SU-DHL-6 (cell line): ENCODE results near the gene CWC27.

Source experiments
- EZH2phosphoT487 ChIP-seq: fragments of 200-600 bp; sonication (generic), shearing (Covaris generic); conservative IDR thresholded peaks from 2 replicates; pipeline ENCODE4 v1.6.1; 2018; ENCODE audit warnings: mild to moderate bottlenecking, antibody characterized with exemption, low read length, moderate library complexity, mixed read lengths
- TF ChIP-seq, protein P1 (sequence below): fragments of 200-600 bp; sonication (generic); IDR thresholded peaks from one replicate; pipeline ENCODE4 v1.5.1; 2017; ENCODE audit warnings: antibody characterized with exemption, mild to moderate bottlenecking, low read length, moderate library complexity; ENCODE audit not compliant: insufficient read depth, poor library complexity, severe bottlenecking

DNA sequence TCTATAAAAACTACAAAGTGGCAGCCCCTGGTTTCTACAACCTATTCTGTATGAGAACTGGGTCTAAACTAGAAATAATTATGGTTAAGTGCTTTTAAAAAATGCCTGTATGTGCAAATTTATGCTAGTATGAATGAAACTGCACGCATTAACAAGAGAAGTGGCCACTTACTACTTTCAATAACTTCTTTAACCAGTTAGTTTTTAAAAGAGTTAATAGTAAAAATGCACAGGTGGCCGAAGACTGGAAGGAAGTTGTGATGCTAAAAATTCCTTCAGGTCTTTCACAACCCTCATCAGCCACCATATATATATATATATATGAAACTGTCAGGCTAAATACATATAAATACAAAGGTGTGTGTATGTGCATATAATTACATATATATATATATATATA, 41.6 kb upstream of the CWC27 start:
- TF ChIP-seq, protein P1, sequence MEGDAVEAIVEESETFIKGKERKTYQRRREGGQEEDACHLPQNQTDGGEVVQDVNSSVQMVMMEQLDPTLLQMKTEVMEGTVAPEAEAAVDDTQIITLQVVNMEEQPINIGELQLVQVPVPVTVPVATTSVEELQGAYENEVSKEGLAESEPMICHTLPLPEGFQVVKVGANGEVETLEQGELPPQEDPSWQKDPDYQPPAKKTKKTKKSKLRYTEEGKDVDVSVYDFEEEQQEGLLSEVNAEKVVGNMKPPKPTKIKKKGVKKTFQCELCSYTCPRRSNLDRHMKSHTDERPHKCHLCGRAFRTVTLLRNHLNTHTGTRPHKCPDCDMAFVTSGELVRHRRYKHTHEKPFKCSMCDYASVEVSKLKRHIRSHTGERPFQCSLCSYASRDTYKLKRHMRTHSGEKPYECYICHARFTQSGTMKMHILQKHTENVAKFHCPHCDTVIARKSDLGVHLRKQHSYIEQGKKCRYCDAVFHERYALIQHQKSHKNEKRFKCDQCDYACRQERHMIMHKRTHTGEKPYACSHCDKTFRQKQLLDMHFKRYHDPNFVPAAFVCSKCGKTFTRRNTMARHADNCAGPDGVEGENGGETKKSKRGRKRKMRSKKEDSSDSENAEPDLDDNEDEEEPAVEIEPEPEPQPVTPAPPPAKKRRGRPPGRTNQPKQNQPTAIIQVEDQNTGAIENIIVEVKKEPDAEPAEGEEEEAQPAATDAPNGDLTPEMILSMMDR: no peak
- no peak for TF ChIP-seq EZH2phosphoT487
